ENCODE results near the gene ARHGAP30. TPM values are rescaled to one million over a fixed set of nuclear protein-coding genes. Genes with fewer than 3 reads are reported as not detected.

ARHGAP30 gene
- total and polyA plus RNA-seq, 2 of the 8 experiments (the other 6 are each of a cell fraction or from before 2014, with no cell fraction given): 0.27 to 0.39 TPM

DNA sequence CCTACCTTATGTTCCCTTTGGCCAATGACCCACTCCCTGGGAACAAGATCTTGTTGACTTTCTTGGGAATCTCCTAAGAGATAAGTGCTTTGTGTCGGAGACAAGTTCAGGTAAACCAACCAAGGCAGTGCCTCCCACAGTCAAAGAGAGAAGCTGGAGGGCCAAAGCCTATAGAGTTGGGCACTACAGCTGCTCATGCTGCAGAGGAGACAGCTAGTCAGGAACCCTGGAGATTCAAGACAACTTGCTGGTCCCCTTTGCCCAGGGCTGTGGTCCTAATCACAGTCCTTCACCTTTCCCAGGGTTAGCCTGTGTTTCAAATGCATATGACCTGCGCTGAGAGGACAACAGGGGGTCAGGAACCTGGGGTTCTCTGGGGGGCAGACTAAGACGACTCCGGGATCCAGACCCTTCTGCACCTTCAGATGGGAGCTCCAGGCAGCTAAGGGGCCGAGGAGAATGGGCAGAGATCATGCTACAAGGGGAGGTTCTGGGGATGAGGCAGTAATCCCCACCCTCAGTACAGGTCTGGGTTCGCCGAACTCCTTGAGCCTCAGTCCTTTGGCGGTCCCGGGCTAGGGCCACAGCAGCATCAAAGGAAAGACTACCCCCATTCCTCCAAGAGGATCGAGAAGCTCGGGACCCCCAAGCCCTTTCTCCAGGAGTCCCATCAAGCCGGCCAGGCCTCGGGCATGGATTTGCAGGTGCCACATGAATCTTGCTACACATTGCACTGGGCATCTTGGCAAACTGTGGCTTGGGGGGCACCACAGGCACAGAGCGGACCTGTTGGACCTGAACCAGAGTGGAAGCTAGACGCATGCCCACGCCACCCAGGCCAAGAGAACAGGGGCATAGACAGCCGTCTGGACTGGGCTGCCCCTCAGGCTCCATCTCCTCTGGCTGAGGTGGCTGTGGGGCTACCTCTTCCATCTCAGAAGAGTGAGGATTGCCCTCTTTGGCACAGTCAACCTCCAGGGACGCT is 22.0 kb downstream of the ARHGAP30 start (continued):
- TF ChIP-seq, protein P1, sequence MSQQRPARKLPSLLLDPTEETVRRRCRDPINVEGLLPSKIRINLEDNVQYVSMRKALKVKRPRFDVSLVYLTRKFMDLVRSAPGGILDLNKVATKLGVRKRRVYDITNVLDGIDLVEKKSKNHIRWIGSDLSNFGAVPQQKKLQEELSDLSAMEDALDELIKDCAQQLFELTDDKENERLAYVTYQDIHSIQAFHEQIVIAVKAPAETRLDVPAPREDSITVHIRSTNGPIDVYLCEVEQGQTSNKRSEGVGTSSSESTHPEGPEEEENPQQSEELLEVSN (IDR thresholded peaks at IDR 0.05): no peak
- no peak for TF ChIP-seq SIN3A (conservative IDR thresholded peaks at IDR 0.05 in 1 of 2, IDR thresholded peaks at IDR 0.05 in 1 of 2; ENCODE audit: low read depth in 1 of 2, low read length in 2 of 2)
- TF ChIP-seq YY1 (IDR thresholded peaks at IDR 0.05; ENCODE audit: low read depth, low read length): no peak
- no peak for TF ChIP-seq PHF8 (conservative IDR thresholded peaks at IDR 0.05; ENCODE audit: low read depth, low read length)
- no peak for TF ChIP-seq POU5F1 (IDR thresholded peaks at IDR 0.05; ENCODE audit: low read depth, low read length)
- no peak for TF ChIP-seq CTBP2 (IDR thresholded peaks at IDR 0.05; ENCODE audit: borderline replicate concordance, insufficient read depth, insufficient read length, low read length)
- TF ChIP-seq EP300 (IDR thresholded peaks at IDR 0.05; ENCODE audit: borderline replicate concordance in 1 of 2, low read depth in 2 of 2, low read length in 2 of 2): no peak

Data from H1 (cell line).